Naive B cell (primary cell): Measurements from ENCODE around the gene FCRLA. TPM values are rescaled to one million over a fixed set of nuclear protein-coding genes. Genes with fewer than 3 reads are reported as not detected.
"Not testable (repeated sequence)": the region's sequence is repeated elsewhere in the genome, so short reads cannot be mapped to it uniquely, and the experiment has no call there.

Experiments
- ATAC-seq, 2 donors: fragments of 150-1000 bp; cut with Tn5 transposase; 2 replicates each; pipeline ENCODE4 v1.10.0; 2021; ENCODE audit warnings: low read depth in 2 of 2, mild to moderate bottlenecking in 2 of 2, moderate library complexity in 2 of 2
- DNase-seq: peaks from one replicate; pipeline ENCODE4 v3.0.0; 2022
- H3K27ac Mint-ChIP-seq, 6 donors: one replicate each; pipeline ENCODE4 v1.8.0; 2020 to 2022; ENCODE audit warnings: mild to moderate bottlenecking in 6 of 6, mixed read lengths in 6 of 6, moderate library complexity in 5 of 6, inconsistent platforms in 2 of 6
- H3K27me3 Mint-ChIP-seq, 3 donors: one replicate each; pipeline ENCODE4 v1.8.0; 2021 to 2022; ENCODE audit warnings: mixed read lengths in 3 of 3, mild to moderate bottlenecking in 1 of 3
- H3K36me3 Mint-ChIP-seq, 2 donors: one replicate each; pipeline ENCODE4 v1.8.0; 2020 to 2022; ENCODE audit warnings: mixed read lengths in 2 of 2, inconsistent platforms in 1 of 2, mild to moderate bottlenecking in 1 of 2
- H3K4me1 Mint-ChIP-seq, 3 donors: one replicate each; pipeline ENCODE4 v1.8.0; 2020 to 2022; ENCODE audit warnings: mixed read lengths in 3 of 3, inconsistent platforms in 1 of 3, mild to moderate bottlenecking in 1 of 3, moderate library complexity in 1 of 3
- H3K4me3 Mint-ChIP-seq, 8 donors: one replicate each; pipeline ENCODE4 v1.8.0; 2020 to 2022; ENCODE audit warnings: mild to moderate bottlenecking in 8 of 8, mixed read lengths in 8 of 8, moderate library complexity in 8 of 8, inconsistent platforms in 2 of 8
- H3K9me3 Mint-ChIP-seq, 7 donors: one replicate each; pipeline ENCODE4 v1.8.0; 2020 to 2022; ENCODE audit warnings: mixed read lengths in 7 of 7, mild to moderate bottlenecking in 5 of 7, inconsistent platforms in 2 of 7, moderate library complexity in 1 of 7
- polyA plus RNA-seq, 6 donors: library from polyadenylated mRNA; unstranded; fragments of 300-500 nt; fragmentation: Illumina TruSeq; gene quantifications; one replicate each; pipeline ENCODE4 v1.2.3, GENCODE V29; 2021; ENCODE audit warnings: low read depth in 6 of 6

FCRLA gene
- 1,000 to 10,000 TPM in 1 of 6 donors, 100 to 1,000 TPM in 5; 625 to 1,343 (median 750) TPM for polyA plus RNA-seq

- DNase-seq (peak; percentile 69), ATAC-seq (peak; percentile 59 to 63)
- Mint-ChIP-seq H3K27me3 (no peaks in the 10 kb centered on the region), H3K9me3 (no peaks in the 10 kb centered on the region), H3K4me1 (peaks cover 22 to 26% (median 25%) of the 10 kb centered on the region in 3 donors), H3K36me3 (peaks cover under 1 to 11% of the 10 kb centered on the region in 2 donors), H3K4me3 (peak within 1 kb of the TSS in 5 of 8 donors; percentile 64 to 88 (median 82)), H3K27ac (peak within 1 kb of the TSS in 1 of 6 donors; percentile 97)
Observed at GRCh38 chr1:161706482-161707347, at the start of gene FCRLA. Gene FCRLA (plus strand): TSS chr1:161707229. CDS start chr1:161707265, 36 bp downstream.

- H3K9me3 Mint-ChIP-seq, H3K36me3 Mint-ChIP-seq, H3K4me1 Mint-ChIP-seq, H3K27ac Mint-ChIP-seq, H3K27me3 Mint-ChIP-seq, H3K4me3 Mint-ChIP-seq: not testable (repeated sequence)
- ATAC-seq (peak; percentile 60 to 64), DNase-seq (peak; percentile 7)
Observed at GRCh38 chr1:161658524-161658923, 48.5 kb upstream of the FCRLA start.

- H3K27me3 Mint-ChIP-seq, H3K36me3 Mint-ChIP-seq, H3K27ac Mint-ChIP-seq, H3K9me3 Mint-ChIP-seq, H3K4me1 Mint-ChIP-seq, H3K4me3 Mint-ChIP-seq: not testable (repeated sequence)
- ATAC-seq (peak; percentile 31 to 32), DNase-seq (peak; percentile 6)
Observed at GRCh38 chr1:161661660-161662311, 45.2 kb upstream of the FCRLA start.

- not testable (repeated sequence) for H3K36me3 Mint-ChIP-seq, H3K27ac Mint-ChIP-seq, DNase-seq, H3K27me3 Mint-ChIP-seq, H3K4me1 Mint-ChIP-seq, H3K9me3 Mint-ChIP-seq
- ATAC-seq: peak; percentile 76 to 81
- peak within 1 kb of the TSS in 3 of 8 donors; percentile 30 to 42 (median 41) for H3K4me3 Mint-ChIP-seq
Observed at GRCh38 chr1:161662684-161663339, 44.2 kb upstream of the FCRLA start, which contains the start of gene FCGR2B. Gene FCGR2B (plus strand): TSS chr1:161663143. CDS start chr1:161663242, 99 bp downstream.

- peak; percentile 23 to 36 for ATAC-seq
- H3K4me3 Mint-ChIP-seq: peak overlapping the region in 3 of 8 donors; percentile 30 to 42 (median 41)
- H3K4me1 Mint-ChIP-seq, H3K9me3 Mint-ChIP-seq, H3K27me3 Mint-ChIP-seq, DNase-seq, H3K27ac Mint-ChIP-seq, H3K36me3 Mint-ChIP-seq: not testable (repeated sequence)
Observed at GRCh38 chr1:161663569-161663968, 43.5 kb upstream of the FCRLA start.

GRCh38 chr1:161664689-161665088 is 42.3 kb upstream of the FCRLA start:
- not testable (repeated sequence) for H3K36me3 Mint-ChIP-seq, H3K4me1 Mint-ChIP-seq, H3K27me3 Mint-ChIP-seq, ATAC-seq, DNase-seq, H3K4me3 Mint-ChIP-seq, H3K27ac Mint-ChIP-seq, H3K9me3 Mint-ChIP-seq

- H3K36me3 Mint-ChIP-seq, ATAC-seq, H3K4me3 Mint-ChIP-seq, DNase-seq, H3K9me3 Mint-ChIP-seq, H3K4me1 Mint-ChIP-seq, H3K27me3 Mint-ChIP-seq, H3K27ac Mint-ChIP-seq: not testable (repeated sequence)
Observed at GRCh38 chr1:161671045-161672020, 35.7 kb upstream of the FCRLA start.

- H3K36me3 Mint-ChIP-seq: peaks cover 16 to 17% of the 10 kb centered on the region in 2 donors
- H3K27ac Mint-ChIP-seq, H3K4me3 Mint-ChIP-seq, DNase-seq, ATAC-seq, H3K4me1 Mint-ChIP-seq, H3K9me3 Mint-ChIP-seq, H3K27me3 Mint-ChIP-seq: not testable (repeated sequence)
Observed at GRCh38 chr1:161673437-161673836, 33.6 kb upstream of the FCRLA start.

- H3K4me3 Mint-ChIP-seq, H3K27me3 Mint-ChIP-seq, H3K4me1 Mint-ChIP-seq, ATAC-seq, H3K9me3 Mint-ChIP-seq, H3K27ac Mint-ChIP-seq, DNase-seq: not testable (repeated sequence)
- H3K36me3 Mint-ChIP-seq: peaks cover 17 to 20% of the 10 kb centered on the region in 2 donors
Observed at GRCh38 chr1:161674447-161674846, 32.6 kb upstream of the FCRLA start.

- ATAC-seq, H3K4me1 Mint-ChIP-seq, H3K27me3 Mint-ChIP-seq, H3K27ac Mint-ChIP-seq, H3K4me3 Mint-ChIP-seq, DNase-seq, H3K9me3 Mint-ChIP-seq: not testable (repeated sequence)
- peaks cover 17 to 20% of the 10 kb centered on the region in 2 donors for H3K36me3 Mint-ChIP-seq
Observed at GRCh38 chr1:161674908-161675307, 32.1 kb upstream of the FCRLA start.

- Mint-ChIP-seq H3K4me3 (no peak overlapping the region), H3K4me1 (peaks cover 0 to 8% (median 2%) of the 10 kb centered on the region in 3 donors), H3K27me3 (no peaks in the 10 kb centered on the region), H3K27ac (peak overlapping the region in 1 of 6 donors; percentile 47), H3K9me3 (no peaks in the 10 kb centered on the region), H3K36me3 (peaks cover 17 to 20% of the 10 kb centered on the region in 2 donors)
- no peak for ATAC-seq
- DNase-seq: no peak
Observed at GRCh38 chr1:161676441-161676840, 30.6 kb upstream of the FCRLA start.

GRCh38 chr1:161676958-161677689 is 29.9 kb upstream of the FCRLA start:
- no peaks in the 10 kb centered on the region for H3K9me3 Mint-ChIP-seq
- H3K4me1 Mint-ChIP-seq: peaks cover 0 to 8% (median 2%) of the 10 kb centered on the region in 3 donors
- peak overlapping the region in 3 of 6 donors; percentile 42 to 74 (median 51) for H3K27ac Mint-ChIP-seq
- H3K36me3 Mint-ChIP-seq: peaks cover 17 to 20% of the 10 kb centered on the region in 2 donors
- no peak overlapping the region for H3K4me3 Mint-ChIP-seq
- H3K27me3 Mint-ChIP-seq: no peaks in the 10 kb centered on the region
- DNase-seq: no peak
- no peak for ATAC-seq
